Sigmoid colon (tissue), 7 donors: ENCODE data around the gene KRTAP21-1. TPM values are rescaled to one million over a fixed set of nuclear protein-coding genes. Genes with fewer than 3 reads are reported as not detected.

ENCODE experiments used
- DNase-seq: peaks from one replicate; pipeline ENCODE4 v3.0.0-alpha.2; 2019
- H3K27ac ChIP-seq, 4 donors: fragments of 200-600 bp; sonication (generic); one replicate each; pipeline ENCODE4 v1.5.1; 2016 to 2019; ENCODE audit warnings: mild to moderate bottlenecking in 1 of 4
- H3K27me3 ChIP-seq, 3 donors: fragments of 200-600 bp; sonication (generic); one replicate each; pipeline ENCODE4 v1.5.1; 2019; ENCODE audit warnings: mild to moderate bottlenecking in 1 of 3
- H3K36me3 ChIP-seq, 4 donors: fragments of 200-600 bp; sonication (generic); one replicate each; pipeline ENCODE4 v1.5.1; 2016 to 2019
- H3K4me1 ChIP-seq, 4 donors: fragments of 200-600 bp; sonication (generic); one replicate each; pipeline ENCODE4 v1.5.1; 2017 to 2019
- H3K4me3 ChIP-seq, 4 donors: fragments of 200-600 bp; sonication (generic); one replicate each; pipeline ENCODE4 v1.5.1; 2017 to 2019; ENCODE audit warnings: mild to moderate bottlenecking in 2 of 4, moderate library complexity in 1 of 4
- H3K9me3 ChIP-seq, 4 donors: fragments of 200-600 bp in 3 of 4; sonication (generic) in 3 of 4; one replicate each; pipeline versions ENCODE4 v1.5.1 to v1.6.1; 2013 to 2019
- EP300 ChIP-seq, 4 donors: sonication (generic); formaldehyde crosslinking; IDR thresholded peaks; one replicate each; pipeline ENCODE4 v1.6.1; 2017; ENCODE audit warnings: antibody characterized with exemption in 4 of 4
- POLR2A ChIP-seq, 2 donors: fragments of 450-650 bp; IDR thresholded peaks; one replicate each; pipeline ENCODE4 v1.6.1; 2016; ENCODE audit warnings: antibody characterized with exemption in 2 of 2, mild to moderate bottlenecking in 2 of 2, moderate library complexity in 2 of 2
- POLR2AphosphoS5 ChIP-seq, 4 donors: sonication (generic); formaldehyde crosslinking; IDR thresholded peaks; one replicate each; pipeline ENCODE4 v1.6.1; 2017; ENCODE audit warnings: antibody characterized with exemption in 4 of 4
- WGBS, 2 donors: extraction: QIAGEN DNeasy Blood & Tissue Kit; methylation state at CpG; one replicate each; pipeline ENCODE4 v1.1.7; 2013; 5-methylcytosine and 5-hydroxymethylcytosine counted together
- intact Hi-C: fragments of 100-400 bp; cut with DNase I; formaldehyde crosslinking; loops from one replicate; pipeline ENCODE4 v1.15.1; 2023
- polyA plus RNA-seq, 3 donors: library from polyadenylated mRNA; stranded (reverse); fragments of 200-250 nt; gene quantifications; one replicate each; pipeline ENCODE4 v1.2.3, GENCODE V29; 2013
- total RNA-seq, 4 donors: library from RNA; depleted of rRNA; stranded (reverse); fragments of >200 nt; gene quantifications; one replicate each; pipeline ENCODE4 v1.1.0, GENCODE V29; 2016
- TF ChIP-seq, protein P1 (sequence below), 4 experiments: fragments of 450-650 bp in 3 of 4; fragments of 200-600 bp in 1 of 4; IDR thresholded peaks; one replicate each; pipeline ENCODE4 v1.5.1; 2016 to 2019; ENCODE audit warnings: antibody characterized with exemption in 4 of 4, mild to moderate bottlenecking in 3 of 4, moderate library complexity in 2 of 4
- donor health status: healthy with polysubstance abuse.
- donor health status: Bipolar disorder and iron deficiency.
- donor health status: healthy.

Gene KRTAP21-1
- total and polyA plus RNA-seq, 7 donors, result not detected

DNA sequence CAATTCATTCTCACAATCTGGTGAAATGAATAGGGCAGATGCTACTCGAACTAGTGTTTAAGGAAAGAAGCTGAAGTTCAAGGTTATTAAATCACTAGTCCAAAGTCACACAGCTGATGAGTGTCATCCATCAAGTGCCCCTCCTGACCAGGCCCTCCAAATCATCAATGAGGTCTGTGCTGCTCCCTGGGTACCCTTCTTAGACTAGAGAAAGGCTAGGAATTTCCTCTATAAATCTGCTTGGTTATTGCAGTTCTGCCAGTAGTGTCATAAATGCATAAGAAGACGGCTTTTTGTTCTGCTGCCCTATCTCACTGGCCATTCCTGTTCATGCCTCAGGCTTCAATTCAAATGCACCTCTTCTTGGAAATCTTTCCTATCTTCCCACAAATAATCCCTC lies 5.5 kb upstream of the KRTAP21-1 start:
- no peaks in the 10 kb centered on the region for H3K27me3 ChIP-seq
- 53 to 68% methylated on average over 2 of the region's 2 CpGs for WGBS, 2 donors
- intact Hi-C loops, result no loop called here
- H3K36me3 ChIP-seq, result no peaks in the 10 kb centered on the region
- no peak for DNase-seq
- TF ChIP-seq, protein P1, sequence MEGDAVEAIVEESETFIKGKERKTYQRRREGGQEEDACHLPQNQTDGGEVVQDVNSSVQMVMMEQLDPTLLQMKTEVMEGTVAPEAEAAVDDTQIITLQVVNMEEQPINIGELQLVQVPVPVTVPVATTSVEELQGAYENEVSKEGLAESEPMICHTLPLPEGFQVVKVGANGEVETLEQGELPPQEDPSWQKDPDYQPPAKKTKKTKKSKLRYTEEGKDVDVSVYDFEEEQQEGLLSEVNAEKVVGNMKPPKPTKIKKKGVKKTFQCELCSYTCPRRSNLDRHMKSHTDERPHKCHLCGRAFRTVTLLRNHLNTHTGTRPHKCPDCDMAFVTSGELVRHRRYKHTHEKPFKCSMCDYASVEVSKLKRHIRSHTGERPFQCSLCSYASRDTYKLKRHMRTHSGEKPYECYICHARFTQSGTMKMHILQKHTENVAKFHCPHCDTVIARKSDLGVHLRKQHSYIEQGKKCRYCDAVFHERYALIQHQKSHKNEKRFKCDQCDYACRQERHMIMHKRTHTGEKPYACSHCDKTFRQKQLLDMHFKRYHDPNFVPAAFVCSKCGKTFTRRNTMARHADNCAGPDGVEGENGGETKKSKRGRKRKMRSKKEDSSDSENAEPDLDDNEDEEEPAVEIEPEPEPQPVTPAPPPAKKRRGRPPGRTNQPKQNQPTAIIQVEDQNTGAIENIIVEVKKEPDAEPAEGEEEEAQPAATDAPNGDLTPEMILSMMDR (IDR thresholded peaks at IDR 0.05), result no peak
- no peak for TF ChIP-seq POLR2AphosphoS5 (IDR thresholded peaks at IDR 0.05)
- no peak for TF ChIP-seq POLR2A (IDR thresholded peaks at IDR 0.05)
- TF ChIP-seq EP300 (IDR thresholded peaks at IDR 0.05), result no peak
- no peaks in the 10 kb centered on the region for H3K4me1 ChIP-seq
- no peak overlapping the region for H3K4me3 ChIP-seq
- no peaks in the 10 kb centered on the region for H3K9me3 ChIP-seq
- no peak overlapping the region for H3K27ac ChIP-seq

DNA sequence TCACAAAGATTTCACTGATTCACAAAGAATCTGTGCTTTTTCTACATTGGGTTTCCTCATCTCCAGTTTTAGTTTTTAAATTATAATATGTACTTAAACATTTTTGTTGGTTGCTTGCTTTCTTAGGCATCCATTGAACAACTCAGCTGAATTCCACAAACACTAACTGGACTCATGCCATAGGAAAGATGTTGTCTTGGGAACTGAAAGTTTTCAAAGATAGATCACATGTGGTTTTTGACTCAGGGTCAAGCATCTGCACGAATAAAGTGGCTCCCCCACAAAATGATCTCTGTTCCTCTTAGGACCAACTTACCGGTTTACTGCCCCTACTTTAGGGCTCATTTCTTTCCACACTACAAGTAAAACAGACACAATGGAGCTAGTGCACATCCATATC lies 3.1 kb upstream of the KRTAP21-1 start:
- DNase-seq, result no peak
- H3K27me3 ChIP-seq, result no peaks in the 10 kb centered on the region
- no peak overlapping the region for H3K4me3 ChIP-seq
- H3K36me3 ChIP-seq, result no peaks in the 10 kb centered on the region
- no peaks in the 10 kb centered on the region for H3K4me1 ChIP-seq
- H3K27ac ChIP-seq, result no peak overlapping the region
- TF ChIP-seq POLR2A (IDR thresholded peaks at IDR 0.05) (no peak), EP300 (IDR thresholded peaks at IDR 0.05) (no peak), POLR2AphosphoS5 (IDR thresholded peaks at IDR 0.05) (no peak)
- TF ChIP-seq, protein P1 (IDR thresholded peaks at IDR 0.05), result no peak
- H3K9me3 ChIP-seq, result no peaks in the 10 kb centered on the region
- intact Hi-C loops, result no loop called here
- 75 to 82% methylated on average over 2 of the region's 2 CpGs for WGBS, 2 donors

DNA sequence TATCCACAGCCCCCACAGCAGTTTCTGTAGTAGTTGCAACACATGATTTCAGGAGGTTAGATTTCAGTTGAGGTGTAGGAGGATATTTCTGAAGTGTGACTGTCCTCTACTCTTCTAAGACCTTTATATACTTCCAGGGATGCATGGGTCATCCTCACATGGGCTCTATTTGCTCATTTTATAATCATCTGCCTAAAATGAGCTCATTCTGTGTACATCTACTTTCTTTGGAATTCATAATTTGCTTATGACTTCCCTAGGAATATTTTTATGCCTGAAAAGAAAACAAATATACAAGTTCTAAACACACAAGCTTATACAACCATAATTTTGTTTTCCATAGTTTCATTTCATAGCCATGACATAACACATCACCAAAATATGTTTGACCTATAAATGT lies 8.1 kb downstream of the KRTAP21-1 start, which contains the start of gene KRTAP21-2:
Gene KRTAP21-2 (minus strand): TSS at position 101 of the 400 bp plus-strand sequence. CDS start 57 bp downstream, at position 44.
- Histone ChIP-seq H3K9me3 (peaks cover 0 to 2% (median 0%) of the 10 kb centered on the region in 4 donors), H3K27me3 (no peaks in the 10 kb centered on the region), H3K36me3 (no peaks in the 10 kb centered on the region), H3K4me3 (no peak within 1 kb of the TSS), H3K4me1 (no peaks in the 10 kb centered on the region), H3K27ac (no peak within 1 kb of the TSS)
- intact Hi-C loops, result no loop called here
- no peak for DNase-seq
- TF ChIP-seq EP300 (IDR thresholded peaks at IDR 0.05), result no peak
- TF ChIP-seq POLR2AphosphoS5 (IDR thresholded peaks at IDR 0.05), result no peak
- TF ChIP-seq POLR2A (IDR thresholded peaks at IDR 0.05), result no peak
- TF ChIP-seq, protein P1 (IDR thresholded peaks at IDR 0.05), result no peak

DNA sequence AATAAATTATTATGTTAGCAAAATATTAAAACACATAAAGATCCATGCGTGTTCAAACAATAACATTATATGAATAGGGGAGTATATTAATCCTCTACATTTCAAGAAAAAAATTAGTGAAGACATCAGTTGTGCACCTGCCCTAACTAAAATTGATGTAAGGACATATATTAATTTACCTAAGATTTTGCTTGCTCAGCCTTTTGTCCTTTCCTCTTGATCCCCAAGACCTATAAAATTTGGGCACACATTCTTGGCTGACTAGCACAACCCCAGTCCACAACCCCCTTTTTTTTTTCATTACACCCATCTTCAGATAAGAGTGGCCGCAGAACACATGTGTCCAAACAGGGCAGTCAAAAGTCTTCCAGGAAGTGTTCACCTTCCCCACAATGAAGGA lies 14.8 kb downstream of the KRTAP21-1 start:
- Histone ChIP-seq H3K4me3 (no peak overlapping the region), H3K27me3 (no peaks in the 10 kb centered on the region), H3K9me3 (peaks cover 0 to 5% (median 0%) of the 10 kb centered on the region in 4 donors), H3K27ac (no peak overlapping the region), H3K36me3 (no peaks in the 10 kb centered on the region), H3K4me1 (no peaks in the 10 kb centered on the region)
- intact Hi-C loops, result no loop called here
- no peak for DNase-seq
- TF ChIP-seq, protein P1 (IDR thresholded peaks at IDR 0.05), result no peak
- TF ChIP-seq EP300 (IDR thresholded peaks at IDR 0.05) (no peak), POLR2AphosphoS5 (IDR thresholded peaks at IDR 0.05) (no peak), POLR2A (IDR thresholded peaks at IDR 0.05) (no peak)
- 84 to 89% methylated on average over 2 of the region's 2 CpGs for WGBS, 2 donors

DNA sequence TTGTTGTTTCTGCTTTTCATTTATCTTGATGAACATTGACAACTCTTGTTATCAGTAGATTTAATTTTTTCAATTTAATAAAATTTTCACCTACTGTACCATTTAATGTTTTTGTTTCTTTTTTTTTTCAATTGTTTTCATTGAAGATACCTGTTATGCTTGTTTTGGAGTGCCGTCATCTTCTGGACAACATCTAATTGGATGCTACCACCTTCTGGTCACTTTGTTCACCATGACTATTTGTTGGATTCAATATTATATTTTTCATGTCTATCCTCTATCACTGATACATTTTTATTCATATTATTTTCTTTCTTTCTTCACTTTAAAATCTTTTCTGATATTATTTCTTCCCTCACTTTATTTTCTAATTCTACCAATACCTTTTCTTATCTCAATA lies 22.2 kb downstream of the KRTAP21-1 start:
- Histone ChIP-seq H3K36me3 (no peaks in the 10 kb centered on the region), H3K4me1 (no peaks in the 10 kb centered on the region), H3K27me3 (no peaks in the 10 kb centered on the region), H3K9me3 (no peaks in the 10 kb centered on the region), H3K27ac (no peak overlapping the region), H3K4me3 (no peak overlapping the region)
- intact Hi-C loops, result no loop called here
- no peak for DNase-seq
- WGBS, 2 donors, result 60 to 73% methylated on average over 1 of the region's 1 CpG
- TF ChIP-seq POLR2A (IDR thresholded peaks at IDR 0.05) (no peak), EP300 (IDR thresholded peaks at IDR 0.05) (no peak), POLR2AphosphoS5 (IDR thresholded peaks at IDR 0.05) (no peak)
- TF ChIP-seq, protein P1 (IDR thresholded peaks at IDR 0.05), result no peak
